Measurements from ENCODE around the gene DPEP3. TPM values are rescaled to one million over a fixed set of nuclear protein-coding genes. Genes with fewer than 3 reads are reported as not detected.

Gene DPEP3
- total RNA-seq (not detected), polyA plus RNA-seq (not detected)
- long read RNA-seq, donor 1 = 0 reads
- long read RNA-seq, donor 2 = 0 reads
- long read RNA-seq, donor 3 = 0 reads
- long read RNA-seq, donor 4 = 0 reads
- long read RNA-seq, donor 5 = 0 reads
- long read RNA-seq, donor 6 = 0 reads
- long read RNA-seq, donor 7 = 0 reads
- long read RNA-seq, donor 8 = 0 reads
- long read RNA-seq, donor 9 = 0 reads
- long read RNA-seq, donor 10 = 0 reads

- H3K4me1 ChIP-seq = peaks cover 0 to 14% (median 3%) of the 10 kb centered on the region in 4 donors
- no peak for DNase-seq
- H3K36me3 ChIP-seq = no peaks in the 10 kb centered on the region
- intact Hi-C loops (cut with DNase I; ENCODE audit: low total_unique reads) = no loop called here
- no peak within 1 kb of the TSS for H3K27ac ChIP-seq
- no peak for TF ChIP-seq POLR2AphosphoS5 (IDR thresholded peaks at IDR 0.05)
- no peak for TF ChIP-seq POLR2A (IDR thresholded peaks at IDR 0.05)
- no peak for TF ChIP-seq EP300 (IDR thresholded peaks at IDR 0.05)
- TF ChIP-seq CTCF (IDR thresholded peaks at IDR 0.05) = peak in 2 of 7 experiments; percentile 7
- 0 to 68% (median 61%) methylated on average over 1 to 62 of the region's 62 CpGs for WGBS, 5 donors
- H3K4me3 ChIP-seq = no peak within 1 kb of the TSS
- H3K9me3 ChIP-seq = no peaks in the 10 kb centered on the region
- H3K27me3 ChIP-seq = peaks cover 0 to 14% (median 7%) of the 10 kb centered on the region in 3 donors
These were observed at the start of gene DPEP3 for GRCh38 chr16:67979955-67980678. TSS of gene DPEP3 (minus strand) at chr16:67980499. CDS start at chr16:67980380, 119 bp downstream.

GRCh38 chr16:68028996-68029395 is 48.7 kb upstream of the DPEP3 start:
- Histone ChIP-seq H3K27ac (no peak overlapping the region), H3K9me3 (no peaks in the 10 kb centered on the region), H3K4me1 (peaks cover 2 to 9% (median 5%) of the 10 kb centered on the region in 4 donors), H3K4me3 (no peak overlapping the region), H3K36me3 (peaks cover 0 to 47% (median 41%) of the 10 kb centered on the region in 4 donors), H3K27me3 (no peaks in the 10 kb centered on the region)
- WGBS, 5 donors = 94 to 98% (median 96%) methylated on average over 3 of the region's 3 CpGs
- DNase-seq = no peak
- intact Hi-C loops (cut with DNase I; ENCODE audit: low total_unique reads) = no loop called here
- no peak for TF ChIP-seq CTCF (IDR thresholded peaks at IDR 0.05)
- no peak for TF ChIP-seq EP300 (IDR thresholded peaks at IDR 0.05)
- no peak for TF ChIP-seq POLR2A (IDR thresholded peaks at IDR 0.05)
- TF ChIP-seq POLR2AphosphoS5 (IDR thresholded peaks at IDR 0.05) = no peak

- Histone ChIP-seq H3K4me3 (peak within 1 kb of the TSS; percentile 78 to 99 (median 90)), H3K27me3 (no peaks in the 10 kb centered on the region), H3K27ac (peak within 1 kb of the TSS; percentile 72 to 90 (median 87)), H3K9me3 (no peaks in the 10 kb centered on the region), H3K36me3 (peaks cover 0 to 22% (median 21%) of the 10 kb centered on the region in 4 donors), H3K4me1 (peaks cover 19 to 34% (median 30%) of the 10 kb centered on the region in 4 donors)
- TF ChIP-seq CTCF (IDR thresholded peaks at IDR 0.05) (peak in 1 of 7 experiments; percentile 29), POLR2A (IDR thresholded peaks at IDR 0.05) (peak in 1 of 4 donors; percentile 18), EP300 (IDR thresholded peaks at IDR 0.05) (no peak), POLR2AphosphoS5 (IDR thresholded peaks at IDR 0.05) (peak; percentile 97 to 99 (median 99))
- intact Hi-C loops (cut with DNase I; ENCODE audit: low total_unique reads) = no loop called here
- peak; percentile 95 to 98 for DNase-seq
- WGBS, 5 donors = 0 to 1% (median 0%) methylated on average over 28 to 84 of the region's 84 CpGs
These were observed 42.6 kb upstream of the DPEP3 start, which contains the start of the genes DDX28 and DUS2 for GRCh38 chr16:68022728-68023537. TSS of gene DDX28 (minus strand) at chr16:68023232. CDS start at chr16:68023202, 30 bp downstream. TSS of gene DUS2 (plus strand) at chr16:68023284. CDS start at chr16:68038024, 14,740 bp downstream.

- TF ChIP-seq CTCF (IDR thresholded peaks at IDR 0.05) (no peak), EP300 (IDR thresholded peaks at IDR 0.05) (no peak), POLR2A (IDR thresholded peaks at IDR 0.05) (no peak), POLR2AphosphoS5 (IDR thresholded peaks at IDR 0.05) (no peak)
- Histone ChIP-seq H3K36me3 (peaks cover 0 to 22% (median 15%) of the 10 kb centered on the region in 4 donors), H3K4me1 (peaks cover 19 to 34% (median 30%) of the 10 kb centered on the region in 4 donors), H3K9me3 (no peaks in the 10 kb centered on the region), H3K27ac (peak overlapping the region; percentile 72 to 90 (median 87)), H3K27me3 (no peaks in the 10 kb centered on the region), H3K4me3 (peak overlapping the region; percentile 78 to 99 (median 90))
- 1 to 11% (median 6%) methylated on average over 17 to 19 of the region's 19 CpGs; no CpG with 5 or more reads in 1 of the 5 donors for WGBS, 5 donors
- DNase-seq = no peak
- intact Hi-C loops (cut with DNase I; ENCODE audit: low total_unique reads) = no loop called here
These were observed 42.0 kb upstream of the DPEP3 start for GRCh38 chr16:68022278-68022727.

All from stomach (tissue), 19 donors.